SK-N-SH treated with all-trans-retinoic acid at 6 μM for 48 hours (cell line): ENCODE measurements around the gene TMPRSS4.

Experiments used
- BACH2 ChIP-seq: fragments of 250-450 bp; sonication (Bioruptor Pico); IDR thresholded peaks from 2 replicates; pipeline ENCODE4 v1.9.0; 2021; ENCODE audit warnings: mild to moderate bottlenecking, borderline replicate concordance
- PPARA ChIP-seq: fragments of 250-450 bp; sonication (Bioruptor Pico); IDR thresholded peaks from 2 replicates; pipeline ENCODE4 v1.5.0; 2020; ENCODE audit warnings: mild to moderate bottlenecking, borderline replicate concordance
- TOX ChIP-seq: fragments of 250-450 bp; sonication (Bioruptor Pico); IDR thresholded peaks from 2 replicates; pipeline ENCODE4 v1.8.0; 2021; ENCODE audit warnings: mild to moderate bottlenecking, moderate library complexity, borderline replicate concordance

- TF ChIP-seq TOX (CRISPR knock-in tag), result no peak
- no peak for TF ChIP-seq BACH2 (CRISPR knock-in tag)
- no peak for TF ChIP-seq PPARA
Observed at GRCh38 chr11:118152020-118152551, 75.2 kb downstream of the TMPRSS4 start.
